Neural progenitor cell (in vitro differentiated cells): ENCODE data around the gene KIAA0825. TPM values are rescaled to one million over a fixed set of nuclear protein-coding genes. Genes with fewer than 3 reads are reported as not detected.

Experiments used
- DNase-seq: peaks from one replicate; pipeline ENCODE4 v3.0.0-alpha.2; 2016; ENCODE audit warnings: low spot score
- H2AFZ ChIP-seq: fragments of 200-600 bp; sonication (generic); replicated peaks from 2 replicates; pipeline ENCODE4 v1.6.1; 2016; ENCODE audit warnings: antibody characterized with exemption
- H3F3A ChIP-seq: fragments of 200-600 bp; sonication (generic); 2 replicates; pipeline ENCODE4 v1.6.1; 2016; ENCODE audit warnings: antibody characterized with exemption, low read depth
- H3K27ac ChIP-seq: fragments of 200-600 bp; sonication (generic); 2 replicates; pipeline ENCODE4 v1.5.1; 2016; ENCODE audit warnings: mild to moderate bottlenecking
- H3K27me3 ChIP-seq: fragments of 200-600 bp; sonication (generic); 2 replicates; pipeline ENCODE4 v1.6.1; 2016; ENCODE audit warnings: mild to moderate bottlenecking, moderate library complexity
- H3K36me3 ChIP-seq: fragments of 200-600 bp; sonication (generic); 2 replicates; pipeline ENCODE4 v1.5.1; 2016
- H3K4me1 ChIP-seq: fragments of 200-600 bp; sonication (generic); 2 replicates; pipeline ENCODE4 v1.6.1; 2016; ENCODE audit warnings: mixed run types
- H3K4me2 ChIP-seq: fragments of 200-600 bp; sonication (generic); 2 replicates; pipeline ENCODE4 v1.6.1; 2016
- H3K4me3 ChIP-seq: fragments of 200-600 bp; sonication (generic); 2 replicates; pipeline ENCODE4 v1.5.1; 2016
- H3K79me2 ChIP-seq: fragments of 200-600 bp; sonication (generic); 2 replicates; pipeline ENCODE4 v1.6.1; 2016; ENCODE audit warnings: low read depth
- H3K9ac ChIP-seq: fragments of 200-600 bp; sonication (generic); 2 replicates; pipeline ENCODE4 v1.6.1; 2016
- H3K9me3 ChIP-seq: fragments of 200-600 bp; sonication (generic); 2 replicates; pipeline ENCODE4 v1.5.1; 2016; ENCODE audit warnings: low read depth
- H4K20me1 ChIP-seq: fragments of 200-600 bp; sonication (generic); 2 replicates; pipeline ENCODE4 v1.6.1; 2016; ENCODE audit warnings: low read depth
- H3K27ac Mint-ChIP-seq: 3 replicates; pipeline ENCODE4 v1.8.0; 2021; ENCODE audit warnings: mixed read lengths
- H3K27me3 Mint-ChIP-seq: 2 replicates; pipeline ENCODE4 v1.8.0; 2022; ENCODE audit warnings: low read depth, mild to moderate bottlenecking, inconsistent platforms, moderate library complexity, mixed read lengths; ENCODE audit not compliant: insufficient read depth
- H3K36me3 Mint-ChIP-seq: 3 replicates; pipeline ENCODE4 v1.8.0; 2021; ENCODE audit warnings: mixed read lengths
- H3K4me1 Mint-ChIP-seq: 3 replicates; pipeline ENCODE4 v1.8.0; 2021; ENCODE audit warnings: mixed read lengths
- H3K4me3 Mint-ChIP-seq: 3 replicates; pipeline ENCODE4 v1.8.0; 2021; ENCODE audit warnings: mild to moderate bottlenecking, moderate library complexity, mixed read lengths
- H3K9me3 Mint-ChIP-seq: 3 replicates; pipeline ENCODE4 v1.8.0; 2020; ENCODE audit warnings: mixed read lengths
- CTCF ChIP-seq: fragments of 200-600 bp; sonication (generic); IDR thresholded peaks from 2 replicates; pipeline ENCODE4 v1.5.1; 2017; ENCODE audit warnings: antibody characterized with exemption, mild to moderate bottlenecking
- EZH2 ChIP-seq: fragments of 200-600 bp; sonication (generic); IDR thresholded peaks from 2 replicates; pipeline ENCODE4 v1.6.1; 2017; ENCODE audit warnings: antibody characterized with exemption, mild to moderate bottlenecking, moderate library complexity
- EZH2phosphoT487 ChIP-seq: fragments of 200-600 bp; sonication (generic); IDR thresholded peaks from 2 replicates; pipeline ENCODE4 v1.6.1; 2017; ENCODE audit warnings: antibody characterized with exemption
- total RNA-seq: library from RNA; depleted of rRNA; stranded (reverse); fragments of >200 nt; gene quantifications from 2 replicates; pipeline ENCODE4 v1.2.3, GENCODE V29; 2015; ENCODE audit warnings: low replicate concordance

KIAA0825 gene
- total RNA-seq, 1 donor from 2014 or later: 3.7 TPM

- DNase-seq: no peak
- H3F3A ChIP-seq: no peaks in the 10 kb centered on the region
- peaks cover 9% of the 10 kb centered on the region for H3K9me3 Mint-ChIP-seq
- H3K4me1 Mint-ChIP-seq: no peaks in the 10 kb centered on the region
- H3K27me3 Mint-ChIP-seq: no peaks in the 10 kb centered on the region
- no peaks in the 10 kb centered on the region for H4K20me1 ChIP-seq
- no peaks in the 10 kb centered on the region for H3K27me3 ChIP-seq
- H3K27ac ChIP-seq: no peak overlapping the region
- H3K9me3 ChIP-seq: no peaks in the 10 kb centered on the region
- no peak overlapping the region for H3K27ac Mint-ChIP-seq
- H3K36me3 ChIP-seq: no peaks in the 10 kb centered on the region
- H3K79me2 ChIP-seq: no peaks in the 10 kb centered on the region
- H3K4me3 ChIP-seq: no peak overlapping the region
- TF ChIP-seq EZH2 (no peak), EZH2phosphoT487 (no peak), CTCF (no peak)
- peaks cover 2% of the 10 kb centered on the region for H3K36me3 Mint-ChIP-seq
- H3K4me3 Mint-ChIP-seq: no peak overlapping the region
- no peak overlapping the region for H3K9ac ChIP-seq
- no peaks in the 10 kb centered on the region for H3K4me1 ChIP-seq
- H2AFZ ChIP-seq: no peak overlapping the region
- H3K4me2 ChIP-seq: no peak overlapping the region
These were observed 188.8 kb downstream of the KIAA0825 start for GRCh38 chr5:94429566-94429965.

DNA sequence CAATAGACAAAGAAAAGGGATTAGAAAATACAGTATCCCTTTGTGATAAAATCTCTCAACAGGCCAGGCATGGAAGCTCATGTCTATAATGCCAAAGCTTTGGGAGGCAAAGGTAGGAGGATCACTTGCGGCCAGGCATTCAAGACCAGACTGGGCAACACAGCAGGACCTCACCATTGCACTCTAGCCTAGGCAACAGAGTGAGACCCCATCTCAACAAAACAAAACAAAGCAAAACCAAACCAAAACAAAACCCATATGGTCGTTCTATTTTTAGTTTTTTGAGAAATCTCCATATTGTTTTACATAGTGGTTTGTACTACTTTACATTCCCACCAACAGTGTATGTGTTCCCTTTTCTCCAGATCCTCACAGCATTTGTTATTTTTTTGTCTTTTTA lies 193.0 kb downstream of the KIAA0825 start:
- H3K4me1 Mint-ChIP-seq: no peaks in the 10 kb centered on the region
- TF ChIP-seq EZH2phosphoT487 (no peak), EZH2 (no peak), CTCF (no peak)

GRCh38 chr5:94423411-94423810 lies 195.0 kb downstream of the KIAA0825 start:
- H3K4me1 ChIP-seq: peaks cover 18% of the 10 kb centered on the region
- peak; percentile 42 for DNase-seq
- H3K4me3 ChIP-seq: no peak overlapping the region
- H3K4me2 ChIP-seq: peak overlapping the region; percentile 7
- Mint-ChIP-seq H3K36me3 (no peaks in the 10 kb centered on the region), H3K4me3 (no peak overlapping the region), H3K27ac (no peak overlapping the region), H3K9me3 (peaks cover 7% of the 10 kb centered on the region), H3K4me1 (no peaks in the 10 kb centered on the region), H3K27me3 (no peaks in the 10 kb centered on the region)
- no peaks in the 10 kb centered on the region for H3K36me3 ChIP-seq
- no peaks in the 10 kb centered on the region for H3K79me2 ChIP-seq
- H4K20me1 ChIP-seq: no peaks in the 10 kb centered on the region
- no peak overlapping the region for H3K9ac ChIP-seq
- no peaks in the 10 kb centered on the region for H3K9me3 ChIP-seq
- peaks cover 14% of the 10 kb centered on the region for H3F3A ChIP-seq
- peak overlapping the region; percentile 72 for H3K27ac ChIP-seq
- H3K27me3 ChIP-seq: no peaks in the 10 kb centered on the region
- TF ChIP-seq EZH2phosphoT487: no peak
- TF ChIP-seq CTCF: no peak
- no peak for TF ChIP-seq EZH2
- no peak overlapping the region for H2AFZ ChIP-seq

More for the DNA sequence above, 193.0 kb downstream of the KIAA0825 start:
- H3K4me3 Mint-ChIP-seq: no peak overlapping the region
- no peaks in the 10 kb centered on the region for H3K9me3 ChIP-seq
- no peaks in the 10 kb centered on the region for H3K36me3 Mint-ChIP-seq
- no peak for DNase-seq
- no peaks in the 10 kb centered on the region for H4K20me1 ChIP-seq
- no peaks in the 10 kb centered on the region for H3K36me3 ChIP-seq
- no peak overlapping the region for H3K4me3 ChIP-seq
- H3K79me2 ChIP-seq: no peaks in the 10 kb centered on the region
- peaks cover 18% of the 10 kb centered on the region for H3K4me1 ChIP-seq
- no peak overlapping the region for H2AFZ ChIP-seq
- no peak overlapping the region for H3K4me2 ChIP-seq
- H3K27ac Mint-ChIP-seq: no peak overlapping the region
- H3K27me3 ChIP-seq: no peaks in the 10 kb centered on the region
- no peak overlapping the region for H3K9ac ChIP-seq
- H3K27ac ChIP-seq: no peak overlapping the region
- H3K27me3 Mint-ChIP-seq: no peaks in the 10 kb centered on the region
- peaks cover 7% of the 10 kb centered on the region for H3K9me3 Mint-ChIP-seq
- peaks cover 14% of the 10 kb centered on the region for H3F3A ChIP-seq

GRCh38 chr5:94422812-94423211 lies 195.6 kb downstream of the KIAA0825 start:
- H3K4me1 Mint-ChIP-seq: no peaks in the 10 kb centered on the region
- H3K27ac Mint-ChIP-seq: no peak overlapping the region
- Histone ChIP-seq H3K4me1 (peaks cover 18% of the 10 kb centered on the region), H3K79me2 (no peaks in the 10 kb centered on the region), H2AFZ (no peak overlapping the region), H3K27me3 (no peaks in the 10 kb centered on the region), H3F3A (peaks cover 14% of the 10 kb centered on the region), H3K4me3 (no peak overlapping the region), H3K36me3 (no peaks in the 10 kb centered on the region), H3K4me2 (peak overlapping the region; percentile 7), H3K27ac (peak overlapping the region; percentile 72), H3K9ac (no peak overlapping the region), H3K9me3 (no peaks in the 10 kb centered on the region), H4K20me1 (no peaks in the 10 kb centered on the region)
- H3K4me3 Mint-ChIP-seq: no peak overlapping the region
- no peaks in the 10 kb centered on the region for H3K36me3 Mint-ChIP-seq
- TF ChIP-seq CTCF: no peak
- TF ChIP-seq EZH2: no peak
- TF ChIP-seq EZH2phosphoT487: no peak
- peak; percentile 30 for DNase-seq
- H3K9me3 Mint-ChIP-seq: peaks cover 2% of the 10 kb centered on the region
- H3K27me3 Mint-ChIP-seq: no peaks in the 10 kb centered on the region
